ENCODE measurements around the gene BCAR3. TPM values are rescaled to one million over a fixed set of nuclear protein-coding genes. Genes with fewer than 3 reads are reported as not detected.
"Not testable (repeated sequence)": the region's sequence is repeated elsewhere in the genome, so short reads cannot be mapped to it uniquely, and the experiment has no call there.

The BCAR3 gene
- total RNA-seq, 2 experiments from 2014 or later, result 0.74 to 0.82 TPM

DNA sequence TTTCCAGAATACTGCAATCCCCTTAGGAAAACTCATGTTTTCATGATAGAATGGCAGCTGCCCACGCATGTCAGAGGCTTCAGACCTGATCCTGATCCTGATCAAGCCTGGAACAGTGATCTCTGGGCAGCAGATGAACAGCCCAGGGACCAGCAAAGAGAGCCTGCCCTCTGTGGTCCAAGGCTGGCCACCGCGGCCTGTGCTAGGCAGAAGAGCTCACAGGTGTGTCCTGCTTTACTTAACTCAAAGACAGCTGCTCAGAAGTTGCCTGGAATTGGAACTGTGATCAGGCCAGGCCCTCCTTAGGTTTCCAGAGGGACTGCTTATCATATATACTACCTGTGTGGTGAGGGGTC, 21.2 kb upstream of the BCAR3 start:
- H3K27me3 Mint-ChIP-seq, result peaks cover 2% of the 10 kb centered on the region
- POLR2A ChIA-PET, result interaction anchor here (1.6 kb wide), 1 partner anchor 15 kb away, joined by 3 read pairs; no protein-coding TSS in a partner anchor
- CTCF ChIA-PET, result no interaction called here
- H3K27ac Mint-ChIP-seq, result no peak overlapping the region
- intact Hi-C loops (cut with micrococcal nuclease), result no loop called here
- DNase-seq, result no peak
- H3K9me3 Mint-ChIP-seq, result no peaks in the 10 kb centered on the region
- H3K4me1 Mint-ChIP-seq (ENCODE audit: low read depth), result peaks cover 12% of the 10 kb centered on the region
- H3K4me3 Mint-ChIP-seq, result no peak overlapping the region
- H3K36me3 Mint-ChIP-seq, result no peaks in the 10 kb centered on the region

DNA sequence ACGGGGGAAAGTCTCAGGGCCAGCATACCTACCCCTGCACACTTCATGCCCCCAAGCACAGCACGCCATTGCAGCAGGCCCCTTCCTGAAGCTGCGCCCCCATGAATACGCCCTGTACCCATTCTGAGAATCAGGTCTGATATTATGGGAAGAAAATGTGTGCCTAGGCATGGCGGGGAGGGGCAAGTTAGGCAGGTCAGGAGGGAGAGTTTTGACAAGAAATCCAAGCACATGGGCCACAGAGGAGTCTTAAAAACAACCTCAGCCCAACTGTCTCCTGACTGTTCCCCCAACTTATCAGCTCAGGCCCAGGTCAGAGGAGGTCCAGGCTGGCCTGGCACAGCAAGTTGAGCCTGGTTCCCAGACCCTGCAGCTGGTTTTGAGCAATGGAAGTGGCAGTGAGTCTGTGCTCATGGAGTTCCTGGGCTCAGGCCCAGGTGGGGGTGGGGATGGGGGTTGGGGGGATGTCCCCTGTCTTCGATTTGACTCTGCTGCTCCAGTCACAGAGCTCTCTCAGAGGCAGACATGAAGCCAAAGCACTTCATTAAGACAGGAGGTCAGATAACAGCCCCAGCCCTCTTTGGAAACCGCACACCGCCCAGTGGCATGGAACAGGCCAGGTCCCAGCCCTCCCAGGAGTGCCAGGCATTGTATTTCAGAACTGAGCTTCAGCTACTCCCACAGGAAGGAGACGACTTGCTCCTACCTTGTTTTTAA, 20.6 kb upstream of the BCAR3 start:
- no peak overlapping the region for H3K27ac Mint-ChIP-seq

DNA sequence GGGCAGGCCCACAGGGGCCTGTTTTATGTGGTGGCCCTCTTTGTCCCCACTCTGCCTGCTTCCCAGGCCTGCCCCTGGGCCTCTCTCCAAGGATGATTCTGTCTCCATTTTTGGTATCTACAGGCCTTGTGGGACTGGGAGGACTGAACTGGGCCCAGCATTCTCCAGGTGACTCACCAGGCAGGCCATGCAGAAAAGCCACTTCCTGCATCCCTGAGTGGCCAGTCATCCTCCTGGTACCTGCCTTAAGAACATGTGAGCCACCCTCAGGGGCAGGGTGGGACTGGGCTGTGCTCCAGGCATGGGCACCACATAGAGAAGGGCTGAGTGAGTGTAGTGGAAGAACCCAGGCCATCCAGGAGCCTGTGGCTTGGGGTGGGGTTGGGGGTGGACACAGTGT, 20.0 kb upstream of the BCAR3 start:
- peak; percentile 37 for DNase-seq
- POLR2A ChIA-PET, result interaction anchor here (1.6 kb wide), 1 partner anchor 16 kb away, joined by 3 read pairs; no protein-coding TSS in a partner anchor
- Mint-ChIP-seq H3K4me1 (ENCODE audit: low read depth) (peaks cover 10% of the 10 kb centered on the region), H3K27ac (no peak overlapping the region), H3K9me3 (no peaks in the 10 kb centered on the region), H3K27me3 (peaks cover 2% of the 10 kb centered on the region), H3K4me3 (no peak overlapping the region), H3K36me3 (no peaks in the 10 kb centered on the region)
- CTCF ChIA-PET, result no interaction called here
- intact Hi-C loops (cut with micrococcal nuclease), result no loop called here

More for the DNA sequence above, 20.6 kb upstream of the BCAR3 start:
- Mint-ChIP-seq H3K9me3 (no peaks in the 10 kb centered on the region), H3K27me3 (peaks cover 2% of the 10 kb centered on the region), H3K4me3 (no peak overlapping the region), H3K4me1 (ENCODE audit: low read depth) (peaks cover 10% of the 10 kb centered on the region), H3K36me3 (no peaks in the 10 kb centered on the region)
- CTCF ChIA-PET, result no interaction called here
- POLR2A ChIA-PET, result interaction anchor here (1.6 kb wide), 1 partner anchor 15 kb away, joined by 3 read pairs; no protein-coding TSS in a partner anchor
- intact Hi-C loops (cut with micrococcal nuclease), result no loop called here
- no peak for DNase-seq

DNA sequence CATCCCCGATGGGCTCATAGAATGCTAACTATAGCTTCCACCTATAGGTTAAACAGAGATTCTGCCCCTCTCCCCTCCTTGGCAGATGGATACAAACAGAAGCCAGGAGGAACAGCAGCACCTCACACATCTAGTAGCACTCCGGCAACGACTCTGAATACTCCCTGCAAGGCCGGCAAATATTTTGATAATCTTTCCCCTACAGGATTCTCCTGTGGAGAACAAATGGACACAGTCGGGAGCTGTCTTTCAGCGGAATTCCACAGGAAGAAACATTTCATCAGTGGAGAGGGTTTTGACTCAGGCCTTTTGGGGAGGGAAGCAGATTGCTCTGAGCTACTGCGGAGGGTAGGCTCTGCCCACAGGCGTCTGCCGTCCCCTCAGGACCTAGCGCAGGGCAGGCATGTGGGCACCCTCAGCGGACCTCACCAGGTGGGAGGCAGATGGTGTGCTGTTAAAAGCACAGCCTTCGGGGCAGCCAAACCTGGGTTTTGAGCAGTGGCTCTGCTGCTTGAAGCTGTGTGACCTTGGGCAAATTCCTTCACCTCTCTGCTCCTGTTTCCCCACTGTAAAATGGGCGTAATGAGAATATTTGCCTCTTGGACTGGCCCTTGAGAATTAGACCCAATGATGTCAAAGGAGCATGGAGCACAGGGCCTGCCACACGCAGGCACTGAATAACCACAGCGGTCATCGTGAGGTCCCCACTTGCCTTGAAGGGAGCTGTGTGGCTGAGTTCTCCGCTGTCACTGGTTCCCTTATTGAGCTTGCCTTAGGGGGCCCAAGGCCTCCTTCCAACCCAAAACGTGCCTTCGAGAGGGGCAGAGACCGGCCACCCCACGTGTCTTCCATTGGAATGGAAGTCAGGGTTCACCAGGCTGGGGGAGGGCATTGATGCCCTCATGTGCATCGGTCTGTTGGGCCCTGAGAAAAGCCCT, 19.2 kb upstream of the BCAR3 start:
- ChIA-PET CTCF (no interaction called here), POLR2A (no interaction called here)
- Mint-ChIP-seq H3K36me3 (no peaks in the 10 kb centered on the region), H3K27me3 (peaks cover 2% of the 10 kb centered on the region), H3K27ac (no peak overlapping the region), H3K4me3 (no peak overlapping the region), H3K4me1 (ENCODE audit: low read depth) (peaks cover 10% of the 10 kb centered on the region), H3K9me3 (no peaks in the 10 kb centered on the region)
- no peak for DNase-seq
- intact Hi-C loops (cut with micrococcal nuclease), result no loop called here

DNA sequence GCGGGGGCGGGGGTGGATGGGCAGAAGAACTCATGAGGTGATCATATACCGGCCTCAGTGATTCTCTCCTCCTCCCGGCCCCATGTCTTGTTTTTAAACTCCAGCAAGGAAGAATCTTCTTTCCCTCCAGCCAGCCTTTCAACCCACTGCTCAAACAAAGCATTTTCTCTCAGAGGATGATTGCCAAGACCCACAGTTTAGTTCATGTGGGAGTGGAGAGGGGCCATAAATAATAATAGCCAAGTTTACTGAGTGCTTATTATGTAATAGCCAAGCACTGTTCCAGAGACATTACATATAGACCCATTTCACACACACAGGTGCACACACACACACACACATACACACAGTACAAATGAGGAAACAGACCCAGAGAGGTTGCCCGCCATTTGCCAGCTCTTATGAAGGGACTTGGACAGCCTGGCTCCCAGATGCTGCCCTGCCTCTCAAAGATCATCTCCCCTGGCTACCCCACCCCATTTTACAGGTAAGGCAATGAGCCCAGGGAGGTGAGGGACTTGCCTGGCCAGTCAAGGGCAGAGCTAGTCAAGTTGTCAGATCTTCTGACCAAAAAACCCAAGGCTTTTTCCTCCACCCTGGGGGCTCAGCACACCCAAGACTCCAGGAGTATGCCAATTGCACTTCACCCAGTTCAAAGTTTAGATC, 18.0 kb upstream of the BCAR3 start:
- Mint-ChIP-seq H3K36me3 (no peaks in the 10 kb centered on the region), H3K9me3 (no peaks in the 10 kb centered on the region), H3K27ac (no peak overlapping the region), H3K4me1 (ENCODE audit: low read depth) (peaks cover 10% of the 10 kb centered on the region), H3K27me3 (peaks cover 2% of the 10 kb centered on the region), H3K4me3 (no peak overlapping the region)
- DNase-seq, result no peak
- ChIA-PET CTCF (no interaction called here), POLR2A (no interaction called here)
- intact Hi-C loops (cut with micrococcal nuclease), result no loop called here

DNA sequence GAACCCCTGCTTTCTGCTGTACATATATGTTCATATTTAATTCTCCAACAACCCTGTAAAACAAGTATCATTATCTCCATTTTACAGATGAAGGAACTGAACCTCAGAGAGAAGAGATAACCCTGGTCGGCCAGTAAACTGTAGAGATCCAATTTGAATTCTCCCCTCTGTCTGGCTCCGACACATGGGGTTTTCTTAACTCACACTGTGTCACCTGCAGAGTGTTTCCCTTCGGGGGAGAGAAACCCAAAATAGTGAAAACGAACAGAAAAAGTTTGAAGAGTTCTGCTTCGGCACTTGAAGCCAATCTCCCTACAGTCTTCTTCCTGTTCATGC, 17.4 kb upstream of the BCAR3 start:
- Mint-ChIP-seq H3K4me1 (ENCODE audit: low read depth) (peaks cover 5% of the 10 kb centered on the region), H3K27me3 (peaks cover 2% of the 10 kb centered on the region), H3K36me3 (no peaks in the 10 kb centered on the region), H3K9me3 (no peaks in the 10 kb centered on the region), H3K4me3 (no peak overlapping the region), H3K27ac (no peak overlapping the region)
- POLR2A ChIA-PET, result no interaction called here
- CTCF ChIA-PET, result no interaction called here
- intact Hi-C loops (cut with micrococcal nuclease), result no loop called here
- no peak for DNase-seq

DNA sequence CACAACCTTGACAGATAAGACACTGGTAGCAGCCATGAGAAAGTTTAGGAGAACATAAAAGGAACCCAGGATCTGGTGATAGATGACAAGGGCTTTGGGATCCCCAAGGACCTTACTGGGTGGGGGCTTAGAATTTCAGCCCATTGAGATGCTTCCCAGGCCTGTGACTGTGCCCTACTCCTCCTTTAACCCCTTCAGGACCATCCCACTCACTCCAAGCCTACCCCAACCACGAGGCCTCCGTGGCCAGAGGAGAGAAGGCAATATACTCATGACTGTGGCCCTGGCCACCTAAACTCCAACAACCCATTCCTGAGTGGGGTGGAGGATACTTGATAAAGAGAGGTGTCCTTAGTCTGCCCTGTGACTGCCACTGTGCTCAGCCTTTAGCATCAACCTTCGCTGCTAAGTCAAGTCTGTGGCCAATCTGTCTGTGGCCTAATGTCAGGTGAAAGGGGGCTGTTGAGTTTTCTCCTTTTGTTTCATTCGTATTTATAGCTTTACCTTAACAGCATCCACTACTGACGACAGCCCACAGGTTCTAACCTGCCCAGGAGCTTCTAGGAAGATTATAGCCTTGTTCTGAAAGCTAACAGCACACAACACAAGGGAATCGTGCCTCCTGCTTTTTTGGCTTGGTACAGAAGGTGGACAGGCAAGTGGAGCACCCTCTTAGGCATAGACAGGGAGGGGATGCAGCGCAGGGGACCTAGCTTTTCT, 16.9 kb upstream of the BCAR3 start:
- ChIA-PET POLR2A (no interaction called here), CTCF (no interaction called here)
- H3K27ac Mint-ChIP-seq, result no peak overlapping the region
- intact Hi-C loops (cut with micrococcal nuclease), result no loop called here
- no peaks in the 10 kb centered on the region for H3K9me3 Mint-ChIP-seq
- peaks cover under 1% of the 10 kb centered on the region for H3K4me1 Mint-ChIP-seq (ENCODE audit: low read depth)
- DNase-seq, result no peak
- H3K4me3 Mint-ChIP-seq, result no peak overlapping the region
- peaks cover 2% of the 10 kb centered on the region for H3K27me3 Mint-ChIP-seq
- H3K36me3 Mint-ChIP-seq, result no peaks in the 10 kb centered on the region

- H3K27ac Mint-ChIP-seq; H3K27me3 Mint-ChIP-seq; CTCF ChIA-PET; H3K36me3 Mint-ChIP-seq; H3K9me3 Mint-ChIP-seq; DNase-seq; H3K4me1 Mint-ChIP-seq (ENCODE audit: low read depth); intact Hi-C loops (cut with micrococcal nuclease); POLR2A ChIA-PET; H3K4me3 Mint-ChIP-seq: not testable (repeated sequence)
These were observed 15.9 kb upstream of the BCAR3 start for GRCh38 chr1:93697566-93697965.

- H3K27me3 Mint-ChIP-seq, result peaks cover 1% of the 10 kb centered on the region
- no peak overlapping the region for H3K27ac Mint-ChIP-seq
- no peaks in the 10 kb centered on the region for H3K9me3 Mint-ChIP-seq
- intact Hi-C loops (cut with micrococcal nuclease), result no loop called here
- no peak overlapping the region for H3K4me3 Mint-ChIP-seq
- ChIA-PET CTCF (interaction anchor here (0.6 to 0.8 kb wide), 2 partner anchors 24 to 80 kb away, joined by 3 to 4 read pairs; no protein-coding TSS in a partner anchor), POLR2A (no interaction called here)
- no peaks in the 10 kb centered on the region for H3K36me3 Mint-ChIP-seq
- H3K4me1 Mint-ChIP-seq (ENCODE audit: low read depth), result peaks cover 14% of the 10 kb centered on the region
- DNase-seq, result no peak
These were observed 13.9 kb upstream of the BCAR3 start for GRCh38 chr1:93695411-93696005.

DNA sequence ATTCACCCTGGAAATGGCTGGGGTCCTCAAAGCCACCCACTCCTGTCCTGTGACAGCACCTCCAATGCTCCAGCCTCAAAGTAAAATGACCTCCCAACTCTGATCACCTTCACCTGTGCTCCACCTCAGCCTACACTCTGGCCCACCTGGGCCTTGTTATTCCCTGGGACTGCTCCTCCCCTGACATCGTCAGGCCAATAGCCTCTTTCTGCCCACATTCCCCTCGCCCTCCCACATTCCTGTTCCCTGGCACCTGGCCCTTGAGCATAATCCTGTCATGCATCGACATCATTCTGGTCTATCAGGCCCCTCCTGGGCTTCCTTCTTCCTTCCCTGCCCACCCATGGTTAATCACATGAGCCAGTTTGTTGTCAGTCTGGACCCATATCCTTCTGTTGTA, 13.2 kb upstream of the BCAR3 start:
- Mint-ChIP-seq H3K4me1 (ENCODE audit: low read depth) (peaks cover 14% of the 10 kb centered on the region), H3K27me3 (no peaks in the 10 kb centered on the region), H3K27ac (no peak overlapping the region), H3K36me3 (no peaks in the 10 kb centered on the region), H3K4me3 (no peak overlapping the region), H3K9me3 (no peaks in the 10 kb centered on the region)
- ChIA-PET CTCF (no interaction called here), POLR2A (no interaction called here)
- no peak for DNase-seq
- intact Hi-C loops (cut with micrococcal nuclease), result loop anchor here (5.0 kb wide), 2 partner anchors 62 to 122 kb away; no protein-coding TSS in a partner anchor

- Mint-ChIP-seq H3K27ac (no peak overlapping the region), H3K36me3 (no peaks in the 10 kb centered on the region), H3K4me1 (ENCODE audit: low read depth) (peaks cover 14% of the 10 kb centered on the region), H3K4me3 (no peak overlapping the region), H3K27me3 (peaks cover 4% of the 10 kb centered on the region), H3K9me3 (no peaks in the 10 kb centered on the region)
- intact Hi-C loops (cut with micrococcal nuclease), result loop anchor here (5.0 kb wide), 2 partner anchors 63 to 123 kb away; no protein-coding TSS in a partner anchor
- CTCF ChIA-PET, result interaction anchor here (0.8 to 1.9 kb wide), 4 partner anchors 12 to 120 kb away, joined by 3 to 12 read pairs (median 5); no protein-coding TSS in a partner anchor
- no peak for DNase-seq
- POLR2A ChIA-PET, result interaction anchor here (1.5 to 2.2 kb wide), 3 partner anchors 22 to 185 kb away, joined by 3 to 12 read pairs (median 5); no protein-coding TSS in a partner anchor
These were observed 12.4 kb upstream of the BCAR3 start for GRCh38 chr1:93694039-93694438.

Data from activated CD4-positive, alpha-beta memory T cell treated with anti-CD3 and anti-CD28 coated beads for 36 hours (primary cell).